Erythroblast (primary cell): ENCODE results near the gene KIF16B.
A peak's percentile ranks its signal among the peaks of the same experiment; 100 is the strongest.
"Not testable (repeated sequence)": the region's sequence is repeated elsewhere in the genome, so short reads cannot be mapped to it uniquely, and the experiment has no call there.

Experiments
- DNase-seq, 2 experiments: peaks; one replicate each; lab custom pipeline; 2025; lab: John Stamatoyannopoulos, UW
- GATA1 ChIP-seq: IDR thresholded peaks from 2 replicates; pipeline ENCODE4 v1.6.1; 2011; ENCODE audit warnings: low read depth, mild to moderate bottlenecking, control low read depth, low read length, moderate library complexity
- POLR2A ChIP-seq: IDR thresholded peaks from 2 replicates; pipeline ENCODE4 v1.6.1; 2011; ENCODE audit warnings: mild to moderate bottlenecking, low read length

Gene KIF16B

DNA sequence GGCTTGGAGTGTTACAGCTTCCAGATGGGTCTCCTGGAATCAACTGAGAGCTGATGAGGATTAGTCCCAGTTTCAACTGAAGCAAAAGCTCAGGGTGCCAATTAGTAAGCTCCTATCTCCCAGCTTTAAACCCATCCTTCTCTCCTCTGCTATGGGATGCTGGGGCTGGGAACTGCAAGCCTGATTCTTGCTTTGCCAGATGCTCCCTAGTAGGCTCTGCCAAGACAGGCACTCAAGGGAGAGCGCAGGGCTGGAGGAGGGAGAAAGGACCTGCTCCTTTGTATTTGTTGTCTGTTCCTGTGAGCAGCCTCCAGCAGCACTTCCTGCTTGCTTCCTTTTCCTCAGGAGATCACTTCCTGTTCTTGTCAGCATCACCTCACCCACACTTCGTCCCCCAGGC is 309.7 kb downstream of the KIF16B start:
- TF ChIP-seq GATA1: no peak
- no peak for TF ChIP-seq POLR2A
- no peak for DNase-seq

DNA sequence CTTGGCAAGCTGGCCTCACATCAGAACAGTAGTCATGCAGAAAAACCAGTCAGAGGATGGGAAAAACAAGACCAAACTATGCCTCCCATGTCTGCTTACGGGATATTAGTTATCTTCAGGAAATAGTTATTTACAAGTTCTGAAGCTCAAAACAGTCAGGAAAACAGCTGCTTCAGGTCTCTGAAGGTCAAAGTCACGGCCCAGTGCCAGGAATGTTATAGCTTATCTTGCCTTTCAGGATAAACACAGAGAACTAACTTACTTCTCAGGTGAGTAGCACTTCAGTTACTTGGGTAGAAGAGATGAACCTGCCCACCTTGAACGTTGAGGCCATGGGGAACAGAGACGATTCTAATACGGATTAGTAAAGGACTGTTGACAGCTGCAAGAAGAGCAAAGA is 310.7 kb downstream of the KIF16B start:
- DNase-seq: no peak
- TF ChIP-seq POLR2A (no peak), GATA1 (no peak)

GRCh38 chr20:16261733-16262273 is 311.4 kb downstream of the KIF16B start:
- DNase-seq: peak; percentile 24 to 76
- TF ChIP-seq GATA1: no peak
- no peak for TF ChIP-seq POLR2A

DNA sequence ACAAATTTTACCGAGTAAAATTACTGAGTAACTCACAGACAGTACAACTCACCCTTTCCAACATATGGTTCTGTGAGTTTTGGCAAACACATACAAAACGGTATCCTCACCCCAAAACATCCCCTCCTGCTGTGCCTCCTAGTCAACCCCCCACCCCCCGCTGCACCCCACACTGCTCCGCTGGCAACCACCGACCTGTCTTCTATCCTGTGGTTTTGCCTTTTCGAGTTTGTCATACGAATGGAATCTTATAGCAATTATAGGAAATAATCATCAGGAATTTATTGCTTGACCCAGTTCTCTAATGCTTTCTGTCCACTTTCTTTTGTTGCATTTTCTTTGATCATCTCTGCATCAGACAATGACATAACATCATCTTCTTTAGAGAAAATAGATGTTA is 312.3 kb downstream of the KIF16B start:
- DNase-seq: no peak
- TF ChIP-seq POLR2A (no peak), GATA1 (no peak)

GRCh38 chr20:16260133-16260532 is 313.1 kb downstream of the KIF16B start:
- DNase-seq: not testable (repeated sequence)

DNA sequence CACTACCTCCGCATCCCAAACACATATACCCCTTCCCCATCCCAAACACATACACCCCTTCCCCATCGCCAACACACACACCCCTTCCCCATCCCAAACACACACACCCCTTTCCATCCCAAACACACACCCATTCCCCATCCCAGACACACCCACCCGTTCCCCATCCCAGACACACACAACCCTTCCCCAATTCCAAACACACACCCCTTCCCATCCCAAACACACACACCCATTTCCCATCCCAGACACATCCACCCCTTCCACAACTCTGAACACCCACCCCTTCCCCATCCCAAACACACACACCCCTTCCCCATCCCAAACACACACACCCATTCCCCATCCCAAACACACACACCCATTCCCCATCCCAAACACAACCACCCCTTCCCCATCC is 314.5 kb downstream of the KIF16B start:
- TF ChIP-seq POLR2A (no peak), GATA1 (no peak)
- DNase-seq: no peak

DNA sequence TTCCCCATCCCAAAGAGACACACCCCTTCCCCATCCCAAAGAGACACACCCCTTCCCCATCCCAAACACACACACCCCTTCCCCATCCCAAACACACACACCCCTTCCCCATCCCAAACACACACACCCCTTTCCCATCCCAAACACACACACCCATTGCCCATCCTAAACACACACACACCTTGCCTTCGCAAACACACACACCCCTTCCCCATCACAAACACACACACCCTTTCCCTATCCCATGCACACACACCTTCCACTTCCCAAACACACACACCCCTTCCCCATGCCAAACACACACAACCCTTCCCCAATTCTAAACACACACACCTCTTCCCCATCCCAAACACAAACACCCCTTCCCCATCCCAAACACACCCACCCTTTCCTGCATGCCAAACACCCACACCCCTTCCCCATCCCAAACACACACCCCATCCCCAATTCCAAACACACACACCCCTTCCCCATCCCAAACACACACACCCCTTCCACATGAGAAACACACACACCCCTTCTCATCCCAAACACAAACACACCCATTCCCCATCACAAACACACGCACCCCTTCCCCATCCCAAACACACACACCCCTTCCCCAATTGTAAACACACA is 315.3 kb downstream of the KIF16B start:
- DNase-seq: no peak
- no peak for TF ChIP-seq POLR2A
- no peak for TF ChIP-seq GATA1

- TF ChIP-seq POLR2A (no peak), GATA1 (no peak)
- no peak for DNase-seq
Measured at GRCh38 chr20:16257021-16257420, 316.2 kb downstream of the KIF16B start.

GRCh38 chr20:16246870-16247269 is 326.4 kb downstream of the KIF16B start:
- no peak for DNase-seq
- TF ChIP-seq GATA1 (no peak), POLR2A (no peak)

DNA sequence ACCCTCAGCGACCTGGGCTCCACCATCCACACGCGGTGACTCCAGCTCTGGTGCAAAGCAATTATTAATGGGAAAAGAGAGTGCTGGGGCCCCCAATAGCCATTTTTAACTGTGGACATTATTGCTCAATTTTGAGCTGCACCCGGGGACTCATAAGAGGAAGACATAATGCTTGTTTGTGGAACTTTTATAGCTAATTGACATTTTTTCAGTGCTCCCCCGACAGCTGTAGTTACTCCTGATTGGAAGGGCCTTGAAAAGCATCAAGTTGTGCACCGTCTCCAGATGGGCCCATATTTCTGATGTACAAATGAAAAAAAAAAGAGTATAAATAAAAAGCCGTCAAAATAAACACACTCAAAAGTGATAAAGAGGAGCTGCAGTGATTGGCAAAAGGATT is 327.0 kb downstream of the KIF16B start:
- DNase-seq: no peak
- TF ChIP-seq GATA1: no peak
- TF ChIP-seq POLR2A: no peak

GRCh38 chr20:16245879-16246278 is 327.4 kb downstream of the KIF16B start:
- TF ChIP-seq GATA1: no peak
- no peak for TF ChIP-seq POLR2A
- no peak for DNase-seq

DNA sequence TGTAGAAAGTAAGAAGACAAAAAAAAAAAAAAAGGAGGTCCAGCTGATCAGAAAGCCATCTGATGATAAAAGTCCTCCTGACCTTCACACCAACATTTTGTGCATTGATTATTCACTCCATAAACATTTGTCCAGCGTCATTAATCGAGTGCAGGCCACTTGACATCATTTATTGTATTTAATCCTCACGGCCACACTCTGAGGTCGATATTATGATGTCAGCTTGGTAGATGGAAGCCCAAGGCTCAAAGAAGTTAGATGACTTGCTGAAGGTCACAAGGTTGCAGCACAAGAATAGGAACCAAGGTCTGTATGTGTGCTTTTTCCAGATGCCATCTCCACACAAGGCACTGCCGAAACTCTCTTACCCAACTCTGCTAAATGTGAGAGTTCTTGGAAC is 328.4 kb downstream of the KIF16B start:
- TF ChIP-seq POLR2A: no peak
- no peak for TF ChIP-seq GATA1
- DNase-seq: no peak

DNA sequence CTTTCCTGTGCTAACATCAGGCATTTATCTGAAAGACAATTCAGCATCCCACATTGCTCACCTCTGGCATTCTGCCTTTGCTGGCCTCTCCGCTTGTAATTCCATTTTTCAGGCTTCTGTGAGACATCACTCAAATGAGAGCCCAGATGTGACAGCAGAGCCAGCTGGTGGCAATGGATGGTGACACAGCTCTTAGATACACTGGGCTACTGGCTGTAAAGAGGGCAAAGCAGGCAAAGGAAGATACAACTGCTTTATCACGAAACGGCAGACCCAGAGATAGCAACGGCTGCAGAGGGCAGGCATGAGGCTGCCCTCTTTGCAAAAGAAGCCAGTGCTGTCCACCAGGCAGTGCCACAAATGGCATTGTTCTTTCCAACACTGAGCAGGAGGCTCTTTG is 329.8 kb downstream of the KIF16B start:
- no peak for TF ChIP-seq GATA1
- DNase-seq: peak; percentile 35 to 80

DNA sequence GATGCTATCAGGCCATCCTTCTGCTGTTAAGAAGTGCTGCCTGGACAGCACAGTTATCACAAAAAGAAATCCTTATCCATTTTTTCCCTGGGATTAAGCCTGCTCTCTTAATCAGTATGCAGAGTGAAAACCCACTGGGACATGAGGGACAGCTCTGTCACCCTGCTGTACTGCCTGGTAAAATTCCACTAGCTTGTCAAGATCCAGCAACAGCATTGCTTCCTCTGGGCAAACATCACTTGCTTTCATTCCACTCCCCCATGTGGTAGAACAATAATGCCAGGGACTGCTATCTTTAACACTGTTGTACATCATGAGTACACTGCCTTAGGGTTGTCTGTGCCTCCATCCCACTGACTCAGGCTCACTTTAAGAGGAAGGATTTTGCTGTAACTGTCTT is 331.3 kb downstream of the KIF16B start:
- TF ChIP-seq GATA1 (no peak), POLR2A (no peak)
- DNase-seq: no peak

GRCh38 chr20:16240355-16240754 is 332.9 kb downstream of the KIF16B start:
- no peak for DNase-seq
- no peak for TF ChIP-seq GATA1
- TF ChIP-seq POLR2A: no peak
